ENCODE data around the gene SEZ6L2. TPM values are rescaled to one million over a fixed set of nuclear protein-coding genes. Genes with fewer than 3 reads are reported as not detected.

SEZ6L2 gene
- total RNA-seq, 2 experiments from 2014 or later: not detected

- Mint-ChIP-seq H3K4me1 (ENCODE audit: low read depth) (peaks cover 7% of the 10 kb centered on the region), H3K36me3 (ENCODE audit: low read depth) (peaks cover 72% of the 10 kb centered on the region), H3K27ac (no peak overlapping the region), H3K27me3 (no peaks in the 10 kb centered on the region), H3K9me3 (no peaks in the 10 kb centered on the region), H3K4me3 (no peak overlapping the region)
- Histone ChIP-seq H3K4me3 (ENCODE audit: low read length) (no peak overlapping the region), H3K36me3 (ENCODE audit: insufficient read depth, low read length) (peaks cover 75% of the 10 kb centered on the region), H3K27me3 (ENCODE audit: control insufficient read depth in 1 of 2, insufficient read depth in 2 of 2, low read length in 2 of 2) (no peaks in the 10 kb centered on the region), H3K4me1 (ENCODE audit: insufficient read depth, low read length) (peaks cover 7% of the 10 kb centered on the region), H3K9me3 (ENCODE audit: control insufficient read depth in 1 of 2, insufficient read depth in 1 of 2, low read length in 2 of 2) (no peaks in the 10 kb centered on the region), H3K27ac (ENCODE audit: low read depth in 1 of 2, low read length in 2 of 2) (no peak overlapping the region)
- CTCF ChIA-PET: no interaction called here
- ATAC-seq (ENCODE audit: poor library complexity) (no peak), DNase-seq (no peak)
- TF ChIP-seq, protein P1, sequence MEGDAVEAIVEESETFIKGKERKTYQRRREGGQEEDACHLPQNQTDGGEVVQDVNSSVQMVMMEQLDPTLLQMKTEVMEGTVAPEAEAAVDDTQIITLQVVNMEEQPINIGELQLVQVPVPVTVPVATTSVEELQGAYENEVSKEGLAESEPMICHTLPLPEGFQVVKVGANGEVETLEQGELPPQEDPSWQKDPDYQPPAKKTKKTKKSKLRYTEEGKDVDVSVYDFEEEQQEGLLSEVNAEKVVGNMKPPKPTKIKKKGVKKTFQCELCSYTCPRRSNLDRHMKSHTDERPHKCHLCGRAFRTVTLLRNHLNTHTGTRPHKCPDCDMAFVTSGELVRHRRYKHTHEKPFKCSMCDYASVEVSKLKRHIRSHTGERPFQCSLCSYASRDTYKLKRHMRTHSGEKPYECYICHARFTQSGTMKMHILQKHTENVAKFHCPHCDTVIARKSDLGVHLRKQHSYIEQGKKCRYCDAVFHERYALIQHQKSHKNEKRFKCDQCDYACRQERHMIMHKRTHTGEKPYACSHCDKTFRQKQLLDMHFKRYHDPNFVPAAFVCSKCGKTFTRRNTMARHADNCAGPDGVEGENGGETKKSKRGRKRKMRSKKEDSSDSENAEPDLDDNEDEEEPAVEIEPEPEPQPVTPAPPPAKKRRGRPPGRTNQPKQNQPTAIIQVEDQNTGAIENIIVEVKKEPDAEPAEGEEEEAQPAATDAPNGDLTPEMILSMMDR (IDR thresholded peaks at IDR 0.05): no peak
- intact Hi-C loops (cut with DNase I, micrococcal nuclease): loop anchor here in 1 of 2 experiments (5.0 kb wide), 1 partner anchor 178 kb away; the partner anchor contains the start of gene C16orf92
- POLR2A ChIA-PET: no interaction called here
Measured at GRCh38 chr16:29844575-29845331, 54.6 kb downstream of the SEZ6L2 start.

DNA sequence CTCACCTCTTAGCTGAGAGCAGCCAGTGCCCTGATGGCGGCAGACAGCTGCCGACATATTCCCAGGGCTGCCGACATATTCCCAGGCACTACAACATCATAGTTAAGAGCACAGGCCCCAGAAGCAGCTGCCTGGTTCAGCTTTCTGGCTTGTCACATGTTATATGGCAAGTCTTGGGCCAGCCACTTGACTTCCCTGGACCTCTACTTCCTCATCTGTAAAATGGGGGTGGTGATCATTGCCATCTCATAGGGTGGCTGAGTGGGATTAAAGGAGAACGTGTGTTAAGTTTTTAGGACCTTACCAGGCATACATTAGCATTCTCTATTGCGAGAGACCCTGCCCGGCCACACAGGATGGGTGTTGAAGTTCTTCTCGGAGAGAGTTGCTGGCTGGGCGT, 55.4 kb downstream of the SEZ6L2 start:
- intact Hi-C loops (cut with DNase I, micrococcal nuclease): no loop called here
- no peaks in the 10 kb centered on the region for H3K9me3 Mint-ChIP-seq
- TF ChIP-seq, protein P1 (IDR thresholded peaks at IDR 0.05): no peak
- no peaks in the 10 kb centered on the region for H3K9me3 ChIP-seq (ENCODE audit: control insufficient read depth in 1 of 2, insufficient read depth in 1 of 2, low read length in 2 of 2)
- H3K36me3 Mint-ChIP-seq (ENCODE audit: low read depth): peaks cover 80% of the 10 kb centered on the region
- POLR2A ChIA-PET: interaction anchor here (0.7 to 1.8 kb wide), 2 partner anchors 17 to 36 kb away, joined by 4 to 5 read pairs; no protein-coding TSS in a partner anchor
- CTCF ChIA-PET: interaction anchor here (1.0 to 1.1 kb wide), 2 partner anchors 23 to 53 kb away, joined by 3 to 4 read pairs; partner anchors contain the start of gene KIF22
- H3K4me1 ChIP-seq (ENCODE audit: insufficient read depth, low read length): peaks cover 7% of the 10 kb centered on the region
- no peak overlapping the region for H3K4me3 ChIP-seq (ENCODE audit: low read length)
- no peaks in the 10 kb centered on the region for H3K27me3 Mint-ChIP-seq
- no peaks in the 10 kb centered on the region for H3K27me3 ChIP-seq (ENCODE audit: control insufficient read depth in 1 of 2, insufficient read depth in 2 of 2, low read length in 2 of 2)
- ATAC-seq (ENCODE audit: poor library complexity) (no peak), DNase-seq (no peak)
- peaks cover 7% of the 10 kb centered on the region for H3K4me1 Mint-ChIP-seq (ENCODE audit: low read depth)
- H3K27ac ChIP-seq (ENCODE audit: low read depth in 1 of 2, low read length in 2 of 2): no peak overlapping the region
- no peak overlapping the region for H3K27ac Mint-ChIP-seq
- peaks cover 84% of the 10 kb centered on the region for H3K36me3 ChIP-seq (ENCODE audit: insufficient read depth, low read length)
- no peak overlapping the region for H3K4me3 Mint-ChIP-seq

GRCh38 chr16:29842732-29843346, 56.5 kb downstream of the SEZ6L2 start:
- TF ChIP-seq, protein P1 (IDR thresholded peaks at IDR 0.05): no peak
- intact Hi-C loops (cut with DNase I, micrococcal nuclease): no loop called here
- no peak overlapping the region for H3K4me3 ChIP-seq (ENCODE audit: low read length)
- Mint-ChIP-seq H3K9me3 (no peaks in the 10 kb centered on the region), H3K4me3 (no peak overlapping the region), H3K27ac (no peak overlapping the region), H3K27me3 (no peaks in the 10 kb centered on the region), H3K4me1 (ENCODE audit: low read depth) (no peaks in the 10 kb centered on the region), H3K36me3 (ENCODE audit: low read depth) (peaks cover 80% of the 10 kb centered on the region)
- ATAC-seq (ENCODE audit: poor library complexity) (no peak), DNase-seq (no peak)
- H3K36me3 ChIP-seq (ENCODE audit: insufficient read depth, low read length): peaks cover 92% of the 10 kb centered on the region
- no peaks in the 10 kb centered on the region for H3K4me1 ChIP-seq (ENCODE audit: insufficient read depth, low read length)
- no peaks in the 10 kb centered on the region for H3K9me3 ChIP-seq (ENCODE audit: control insufficient read depth in 1 of 2, insufficient read depth in 1 of 2, low read length in 2 of 2)
- no peak overlapping the region for H3K27ac ChIP-seq (ENCODE audit: low read depth in 1 of 2, low read length in 2 of 2)
- H3K27me3 ChIP-seq (ENCODE audit: control insufficient read depth in 1 of 2, insufficient read depth in 2 of 2, low read length in 2 of 2): no peaks in the 10 kb centered on the region
- CTCF ChIA-PET: interaction anchor here (0.7 to 1.1 kb wide), 3 partner anchors 22 to 52 kb away, joined by 3 to 4 read pairs (median 3); partner anchors contain the start of gene KIF22
- POLR2A ChIA-PET: interaction anchor here (0.6 to 1.8 kb wide), 5 partner anchors 14 to 837 kb away, joined by 3 to 5 read pairs (median 3); no protein-coding TSS in a partner anchor
